Parathyroid adenoma (tissue), 2 donors: ENCODE data around the gene RPL13A.
A peak's percentile ranks its signal among the peaks of the same experiment; 100 is the strongest.

Source experiments
- H2AFZ ChIP-seq: fragments of 300-600 bp; sonication (generic); one replicate; pipeline ENCODE4 v1.7.0; 2017; ENCODE audit warnings: antibody characterized with exemption, mild to moderate bottlenecking
- H3K27ac ChIP-seq: fragments of 300-600 bp; sonication (generic); one replicate; pipeline ENCODE4 v1.7.0; 2017
- H3K27me3 ChIP-seq: fragments of 300-600 bp; sonication (generic); one replicate; pipeline ENCODE4 v1.7.0; 2017; ENCODE audit warnings: low read length; ENCODE audit not compliant: control insufficient read depth, insufficient read depth
- H3K36me3 ChIP-seq: fragments of 300-600 bp; sonication (generic); one replicate; pipeline ENCODE4 v1.7.0; 2017; ENCODE audit warnings: low read length; ENCODE audit not compliant: control insufficient read depth, insufficient read depth
- H3K4me1 ChIP-seq: fragments of 300-600 bp; sonication (generic); one replicate; pipeline ENCODE4 v1.7.0; 2017; ENCODE audit warnings: control low read depth
- H3K4me2 ChIP-seq: fragments of 300-600 bp; sonication (generic); one replicate; pipeline ENCODE4 v1.7.0; 2017; ENCODE audit warnings: low read length
- H3K4me3 ChIP-seq: fragments of 300-600 bp; sonication (generic); one replicate; pipeline ENCODE4 v1.7.0; 2017; ENCODE audit warnings: low read depth, low read length
- H3K79me2 ChIP-seq: fragments of 300-600 bp; sonication (generic); one replicate; pipeline ENCODE4 v1.7.0; 2017; ENCODE audit warnings: control low read depth
- H3K9ac ChIP-seq: fragments of 300-600 bp; sonication (generic); one replicate; pipeline ENCODE4 v1.7.0; 2017; ENCODE audit warnings: mild to moderate bottlenecking
- H3K9me3 ChIP-seq: fragments of 300-600 bp; sonication (generic); one replicate; pipeline ENCODE4 v1.7.0; 2017; ENCODE audit warnings: low read length; ENCODE audit not compliant: control insufficient read depth
- TF ChIP-seq, protein P1 (sequence below): fragments of 300-600 bp; sonication (generic); IDR thresholded peaks from one replicate; pipeline ENCODE4 v1.7.0; 2017; ENCODE audit warnings: antibody characterized with exemption, mild to moderate bottlenecking
- donor health status: primary hyperparathyroidism.

The RPL13A gene

DNA sequence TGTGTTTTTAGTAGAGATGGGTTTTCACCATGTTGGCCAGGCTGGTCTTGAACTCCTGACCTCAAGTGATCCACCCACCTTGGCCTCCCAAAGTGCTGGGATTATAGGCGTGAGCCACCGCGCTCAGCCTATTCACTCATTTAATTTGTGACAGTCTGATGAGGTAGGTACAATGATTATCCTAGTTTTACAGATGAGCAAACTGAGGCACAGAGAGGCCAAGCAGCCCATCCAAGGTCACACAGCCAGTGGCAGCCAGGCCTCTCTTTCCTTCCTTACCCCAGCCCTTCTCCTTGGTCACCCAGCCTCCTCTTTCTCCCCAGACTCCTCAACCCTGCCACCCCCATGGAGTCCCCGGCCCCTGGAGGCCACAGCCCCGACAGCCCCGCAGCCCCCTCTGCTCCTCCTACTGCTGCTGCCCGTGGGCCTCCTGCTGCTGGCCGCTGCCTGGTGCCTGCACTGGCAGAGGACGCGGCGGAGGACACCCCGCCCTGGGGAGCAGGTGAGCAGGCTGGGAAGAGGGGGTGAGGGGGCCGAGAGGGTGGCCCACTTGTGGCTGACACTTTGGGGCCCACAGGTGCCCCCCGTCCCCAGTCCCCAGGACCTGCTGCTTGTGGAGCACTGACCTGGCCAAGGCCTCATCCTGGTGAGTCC, 7.3 kb upstream of the RPL13A start:
- no peaks in the 10 kb centered on the region for H3K9me3 ChIP-seq
- H3K79me2 ChIP-seq, result no peaks in the 10 kb centered on the region
- no peaks in the 10 kb centered on the region for H3K4me1 ChIP-seq
- no peaks in the 10 kb centered on the region for H3K27me3 ChIP-seq
- no peak overlapping the region for H3K9ac ChIP-seq
- H2AFZ ChIP-seq, result no peak overlapping the region
- no peaks in the 10 kb centered on the region for H3K36me3 ChIP-seq
- H3K4me3 ChIP-seq, result no peak overlapping the region
- TF ChIP-seq, protein P1, sequence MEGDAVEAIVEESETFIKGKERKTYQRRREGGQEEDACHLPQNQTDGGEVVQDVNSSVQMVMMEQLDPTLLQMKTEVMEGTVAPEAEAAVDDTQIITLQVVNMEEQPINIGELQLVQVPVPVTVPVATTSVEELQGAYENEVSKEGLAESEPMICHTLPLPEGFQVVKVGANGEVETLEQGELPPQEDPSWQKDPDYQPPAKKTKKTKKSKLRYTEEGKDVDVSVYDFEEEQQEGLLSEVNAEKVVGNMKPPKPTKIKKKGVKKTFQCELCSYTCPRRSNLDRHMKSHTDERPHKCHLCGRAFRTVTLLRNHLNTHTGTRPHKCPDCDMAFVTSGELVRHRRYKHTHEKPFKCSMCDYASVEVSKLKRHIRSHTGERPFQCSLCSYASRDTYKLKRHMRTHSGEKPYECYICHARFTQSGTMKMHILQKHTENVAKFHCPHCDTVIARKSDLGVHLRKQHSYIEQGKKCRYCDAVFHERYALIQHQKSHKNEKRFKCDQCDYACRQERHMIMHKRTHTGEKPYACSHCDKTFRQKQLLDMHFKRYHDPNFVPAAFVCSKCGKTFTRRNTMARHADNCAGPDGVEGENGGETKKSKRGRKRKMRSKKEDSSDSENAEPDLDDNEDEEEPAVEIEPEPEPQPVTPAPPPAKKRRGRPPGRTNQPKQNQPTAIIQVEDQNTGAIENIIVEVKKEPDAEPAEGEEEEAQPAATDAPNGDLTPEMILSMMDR, result no peak
- H3K27ac ChIP-seq, result no peak overlapping the region
- no peak overlapping the region for H3K4me2 ChIP-seq

GRCh38 chr19:49481020-49481683, 6.3 kb upstream of the RPL13A start:
- H3K4me3 ChIP-seq, result no peak overlapping the region
- no peaks in the 10 kb centered on the region for H3K36me3 ChIP-seq
- H3K27ac ChIP-seq, result no peak overlapping the region
- H3K4me1 ChIP-seq, result no peaks in the 10 kb centered on the region
- no peak overlapping the region for H3K9ac ChIP-seq
- TF ChIP-seq, protein P1, result no peak
- no peaks in the 10 kb centered on the region for H3K27me3 ChIP-seq
- no peaks in the 10 kb centered on the region for H3K9me3 ChIP-seq
- H3K79me2 ChIP-seq, result no peaks in the 10 kb centered on the region
- no peak overlapping the region for H2AFZ ChIP-seq
- H3K4me2 ChIP-seq, result no peak overlapping the region

DNA sequence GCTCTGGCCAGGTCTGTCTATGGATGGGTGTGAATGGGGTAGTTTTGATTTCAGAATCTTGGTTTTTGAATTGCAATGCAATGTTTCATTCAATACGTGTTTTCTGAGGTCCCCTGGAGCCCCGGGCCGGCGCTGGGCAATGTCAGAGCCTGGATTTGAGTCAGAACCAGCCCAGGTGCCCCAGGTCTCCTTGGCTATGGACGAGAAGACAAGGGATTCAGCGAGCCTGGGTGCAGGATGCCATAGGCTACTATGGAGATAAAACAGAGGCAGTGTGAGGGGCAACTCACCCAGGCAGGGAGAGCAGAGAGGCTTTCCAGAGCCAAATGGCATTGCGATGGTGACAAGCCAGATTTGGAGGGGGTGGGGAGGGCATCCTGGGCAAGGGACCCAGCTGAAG, 1.2 kb upstream of the RPL13A start:
- Histone ChIP-seq H3K79me2 (peaks cover 31% of the 10 kb centered on the region), H3K4me3 (no peak overlapping the region), H3K9me3 (no peaks in the 10 kb centered on the region), H3K9ac (no peak overlapping the region), H3K4me1 (peaks cover 10% of the 10 kb centered on the region), H3K4me2 (no peak overlapping the region), H3K27me3 (no peaks in the 10 kb centered on the region), H3K27ac (no peak overlapping the region), H2AFZ (peak overlapping the region; percentile 91), H3K36me3 (no peaks in the 10 kb centered on the region)
- TF ChIP-seq, protein P1, result no peak

DNA sequence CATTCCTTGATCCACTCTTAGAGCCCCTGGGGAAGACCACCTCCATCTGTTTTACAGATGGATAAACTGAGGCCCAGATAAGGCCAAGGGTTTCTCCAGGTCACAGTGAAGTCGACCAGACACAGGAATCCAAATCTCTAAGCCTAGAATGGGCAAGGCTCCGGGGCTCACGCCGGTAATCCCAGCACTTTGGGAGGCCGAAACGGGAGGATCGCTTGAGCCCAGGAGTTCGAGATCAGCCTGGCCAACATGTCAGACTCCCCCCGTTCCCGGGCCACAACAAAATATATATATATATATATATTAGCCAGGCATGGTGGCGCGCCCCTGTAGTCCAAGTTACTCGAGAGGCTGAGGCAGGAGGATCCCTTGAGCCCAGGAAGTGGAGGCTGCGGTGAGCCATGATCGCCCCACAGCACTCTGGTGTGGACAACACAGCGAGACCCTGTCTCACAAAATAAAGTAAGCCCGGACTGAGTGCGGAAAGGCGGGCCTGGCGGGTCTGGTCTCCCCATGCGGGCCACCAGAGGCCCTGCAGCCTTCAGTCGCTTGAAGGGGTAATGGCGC, 615 bp upstream of the RPL13A start:
- H3K9me3 ChIP-seq, result no peaks in the 10 kb centered on the region
- no peak overlapping the region for H3K4me2 ChIP-seq
- peaks cover 31% of the 10 kb centered on the region for H3K79me2 ChIP-seq
- TF ChIP-seq, protein P1, result peak; percentile 3
- H3K27ac ChIP-seq, result peak overlapping the region; percentile 17
- H3K4me1 ChIP-seq, result peaks cover 10% of the 10 kb centered on the region
- peak overlapping the region; percentile 91 for H2AFZ ChIP-seq
- H3K9ac ChIP-seq, result no peak overlapping the region
- H3K27me3 ChIP-seq, result no peaks in the 10 kb centered on the region
- H3K4me3 ChIP-seq, result no peak overlapping the region
- H3K36me3 ChIP-seq, result no peaks in the 10 kb centered on the region
